A673 (cell line): ENCODE results near the gene SLC1A4. TPM values are rescaled to one million over a fixed set of nuclear protein-coding genes. Genes with fewer than 3 reads are reported as not detected.
"Not testable (repeated sequence)": the region's sequence is repeated elsewhere in the genome, so short reads cannot be mapped to it uniquely, and the experiment has no call there.

Experiments used
- BruUV-seq: library from RNA; stranded (reverse); fragments of 400-500 nt; replicated peaks from 2 replicates; lab custom pipeline; 2021; lab: Mats Ljungman, UMichigan
- CTCF ChIA-PET: fragments of 300-600 bp; sonication (Branson Sonifier 250); formaldehyde crosslinking; loops from one replicate; lab custom pipeline; 2022; ENCODE audit warnings: antibody characterized with exemption; lab: Charles Lee
- POLR2A ChIA-PET: fragments of 300-600 bp; sonication (Branson Sonifier 250); formaldehyde crosslinking; loops from one replicate; lab custom pipeline; 2022; ENCODE audit warnings: antibody characterized with exemption; ENCODE audit not compliant: low non-redundant PET; lab: Charles Lee
- DNase-seq: peaks from one replicate; pipeline ENCODE4 v3.0.0-alpha.2; 2015; ENCODE audit warnings: low spot score
- H3K27ac ChIP-seq: fragments of 200-600 bp; sonication (generic); 2 replicates; pipeline ENCODE4 v1.5.1; 2016; ENCODE audit warnings: mixed run types, low read depth, mild to moderate bottlenecking, mixed read lengths, antibody characterized with exemption, low read length; ENCODE audit not compliant: poor library complexity, severe bottlenecking
- H3K27me3 ChIP-seq: fragments of 200-600 bp; sonication (generic); replicated peaks from 2 replicates; pipeline ENCODE4 v1.6.1; 2017; ENCODE audit warnings: mixed run types, low read depth, mild to moderate bottlenecking, mixed read lengths, antibody characterized with exemption, low read length; ENCODE audit not compliant: insufficient read depth, poor library complexity
- H3K36me3 ChIP-seq: fragments of 200-600 bp; sonication (generic); 2 replicates; pipeline ENCODE4 v1.6.1; 2016; ENCODE audit warnings: mixed run types, mild to moderate bottlenecking, mixed read lengths, antibody characterized with exemption, low read length; ENCODE audit not compliant: insufficient read depth, poor library complexity, severe bottlenecking
- H3K4me1 ChIP-seq: fragments of 200-600 bp; sonication (generic); 2 replicates; pipeline ENCODE4 v1.6.1; 2017; ENCODE audit warnings: mixed run types, mild to moderate bottlenecking, mixed read lengths, antibody characterized with exemption, low read length; ENCODE audit not compliant: insufficient read depth, poor library complexity, severe bottlenecking
- H3K4me3 ChIP-seq: fragments of 200-600 bp; sonication (generic); 2 replicates; pipeline ENCODE4 v1.5.1; 2016; ENCODE audit warnings: low read depth, mixed run types, mild to moderate bottlenecking, mixed read lengths, low read length; ENCODE audit not compliant: poor library complexity, severe bottlenecking
- H3K9me3 ChIP-seq: fragments of 200-600 bp; sonication (generic); 2 replicates; pipeline ENCODE4 v1.6.1; 2016; ENCODE audit warnings: mixed run types, low read depth, mild to moderate bottlenecking, mixed read lengths, antibody characterized with exemption, low read length; ENCODE audit not compliant: poor library complexity, severe bottlenecking
- EZH2 ChIP-seq: fragments of 200-600 bp; sonication (generic); IDR thresholded peaks from 2 replicates; pipeline ENCODE4 v1.6.1; 2017; ENCODE audit warnings: borderline replicate concordance, low read depth, mild to moderate bottlenecking, mixed read lengths, antibody characterized with exemption, low read length; ENCODE audit not compliant: poor library complexity, severe bottlenecking
- intact Hi-C: fragments of 100-400 bp; cut with micrococcal nuclease; formaldehyde crosslinking; loops from one replicate; pipeline ENCODE4 v1.10.0; 2022; ENCODE audit not compliant: unreplicated experiment
- total RNA-seq: library from RNA; stranded (reverse); gene quantifications from 2 replicates; pipeline ENCODE4 v1.2.3, GENCODE V29; 2021
- TF ChIP-seq, protein P1 (sequence below): fragments of 300-800, 200-600 bp; sonication (generic); conservative IDR thresholded peaks from 2 replicates; pipeline ENCODE4 v1.5.1; 2017; ENCODE audit warnings: low read depth, mild to moderate bottlenecking, antibody characterized with exemption, low read length, moderate library complexity, mixed read lengths

The SLC1A4 gene
- total RNA-seq, 1 experiment from 2014 or later: 78.1 TPM

GRCh38 chr2:65018141-65018582, 29.0 kb downstream of the SLC1A4 start:
- H3K36me3 ChIP-seq: peaks cover 81% of the 10 kb centered on the region
- intact Hi-C loops: no loop called here
- no peaks in the 10 kb centered on the region for H3K4me1 ChIP-seq
- TF ChIP-seq EZH2: no peak
- TF ChIP-seq, protein P1, sequence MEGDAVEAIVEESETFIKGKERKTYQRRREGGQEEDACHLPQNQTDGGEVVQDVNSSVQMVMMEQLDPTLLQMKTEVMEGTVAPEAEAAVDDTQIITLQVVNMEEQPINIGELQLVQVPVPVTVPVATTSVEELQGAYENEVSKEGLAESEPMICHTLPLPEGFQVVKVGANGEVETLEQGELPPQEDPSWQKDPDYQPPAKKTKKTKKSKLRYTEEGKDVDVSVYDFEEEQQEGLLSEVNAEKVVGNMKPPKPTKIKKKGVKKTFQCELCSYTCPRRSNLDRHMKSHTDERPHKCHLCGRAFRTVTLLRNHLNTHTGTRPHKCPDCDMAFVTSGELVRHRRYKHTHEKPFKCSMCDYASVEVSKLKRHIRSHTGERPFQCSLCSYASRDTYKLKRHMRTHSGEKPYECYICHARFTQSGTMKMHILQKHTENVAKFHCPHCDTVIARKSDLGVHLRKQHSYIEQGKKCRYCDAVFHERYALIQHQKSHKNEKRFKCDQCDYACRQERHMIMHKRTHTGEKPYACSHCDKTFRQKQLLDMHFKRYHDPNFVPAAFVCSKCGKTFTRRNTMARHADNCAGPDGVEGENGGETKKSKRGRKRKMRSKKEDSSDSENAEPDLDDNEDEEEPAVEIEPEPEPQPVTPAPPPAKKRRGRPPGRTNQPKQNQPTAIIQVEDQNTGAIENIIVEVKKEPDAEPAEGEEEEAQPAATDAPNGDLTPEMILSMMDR: no peak
- no peaks in the 10 kb centered on the region for H3K9me3 ChIP-seq
- H3K4me3 ChIP-seq: no peak overlapping the region
- ChIA-PET POLR2A (no interaction called here), CTCF (no interaction called here)
- H3K27ac ChIP-seq: no peak overlapping the region
- DNase-seq: no peak
- no peaks in the 10 kb centered on the region for H3K27me3 ChIP-seq
- BruUV-seq: no TSS peak

GRCh38 chr2:65019010-65019409, 29.8 kb downstream of the SLC1A4 start:
- DNase-seq: no peak
- POLR2A ChIA-PET: no interaction called here

GRCh38 chr2:65019675-65020195, 30.5 kb downstream of the SLC1A4 start:
- no TSS peak for BruUV-seq
- ChIA-PET POLR2A (no interaction called here), CTCF (interaction anchor here (0.6 kb wide), 1 partner anchor 29 kb away, joined by 6 read pairs; no protein-coding TSS in a partner anchor)
- no peak for DNase-seq
- H3K9me3 ChIP-seq: no peaks in the 10 kb centered on the region
- intact Hi-C loops: no loop called here
- H3K36me3 ChIP-seq: peaks cover 69% of the 10 kb centered on the region
- TF ChIP-seq EZH2: no peak
- TF ChIP-seq, protein P1: no peak
- H3K27me3 ChIP-seq: no peaks in the 10 kb centered on the region
- H3K27ac ChIP-seq: no peak overlapping the region
- H3K4me1 ChIP-seq: peaks cover 6% of the 10 kb centered on the region
- no peak overlapping the region for H3K4me3 ChIP-seq

More at GRCh38 chr2:65019010-65019409, 29.8 kb downstream of the SLC1A4 start:
- BruUV-seq: no TSS peak
- Histone ChIP-seq H3K27ac (no peak overlapping the region), H3K4me1 (no peaks in the 10 kb centered on the region), H3K27me3 (no peaks in the 10 kb centered on the region), H3K4me3 (no peak overlapping the region), H3K9me3 (no peaks in the 10 kb centered on the region), H3K36me3 (peaks cover 76% of the 10 kb centered on the region)
- CTCF ChIA-PET: no interaction called here
- no peak for TF ChIP-seq EZH2
- TF ChIP-seq, protein P1: no peak
- intact Hi-C loops: no loop called here

DNA sequence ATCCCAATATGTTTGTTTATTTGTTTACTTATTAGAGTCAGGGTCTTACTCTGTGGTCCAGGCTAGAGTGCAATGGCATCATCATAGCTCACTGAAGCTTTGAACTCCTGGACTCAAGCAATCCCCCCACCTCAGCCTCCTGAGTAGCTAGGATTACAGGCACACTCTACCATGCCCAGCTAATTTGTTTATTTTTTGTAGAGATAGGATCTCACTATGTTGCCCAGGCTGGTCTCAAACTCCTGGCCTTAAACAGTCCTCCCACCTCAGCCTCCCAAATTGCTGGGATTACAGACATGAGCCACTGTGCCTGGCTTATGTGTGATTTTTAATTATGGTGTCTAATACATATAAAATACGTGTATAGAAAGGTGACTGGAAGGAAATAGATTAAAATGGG, 31.1 kb downstream of the SLC1A4 start:
- H3K9me3 ChIP-seq, intact Hi-C loops, DNase-seq, H3K27me3 ChIP-seq, H3K4me3 ChIP-seq, H3K27ac ChIP-seq, POLR2A ChIA-PET, H3K4me1 ChIP-seq, BruUV-seq: not testable (repeated sequence)
- peaks cover 66% of the 10 kb centered on the region for H3K36me3 ChIP-seq
- CTCF ChIA-PET: interaction anchor here (0.6 kb wide), 1 partner anchor 29 kb away, joined by 6 read pairs; no protein-coding TSS in a partner anchor
